Central memory CD8-positive, alpha-beta T cell (primary cell): ENCODE measurements around the gene MRPS23.

ENCODE experiments used
- ATAC-seq: fragments of 150-1000 bp; cut with Tn5 transposase; replicated peaks from 2 replicates; pipeline ENCODE4 v1.10.0; 2022; ENCODE audit warnings: mild to moderate bottlenecking, moderate FRiP score, moderate number of reproducible peaks; ENCODE audit not compliant: poor library complexity, severe bottlenecking; ENCODE audit errors: extremely low read depth
- DNase-seq, 2 donors: peaks; one replicate each; pipeline ENCODE4 v3.0.0; 2021; ENCODE audit warnings: low spot score in 2 of 2
- H3K27ac Mint-ChIP-seq: one replicate; pipeline ENCODE4 v1.8.0; 2022; ENCODE audit warnings: low read depth, mild to moderate bottlenecking, moderate library complexity, mixed read lengths
- H3K27me3 Mint-ChIP-seq: one replicate; pipeline ENCODE4 v1.8.0; 2022; ENCODE audit warnings: mixed read lengths
- H3K36me3 Mint-ChIP-seq: one replicate; pipeline ENCODE4 v1.8.0; 2022; ENCODE audit warnings: mild to moderate bottlenecking, moderate library complexity, mixed read lengths; ENCODE audit not compliant: insufficient read depth
- H3K4me1 Mint-ChIP-seq: one replicate; pipeline ENCODE4 v1.8.0; 2022; ENCODE audit warnings: mixed read lengths
- H3K4me3 Mint-ChIP-seq: one replicate; pipeline ENCODE4 v1.8.0; 2022; ENCODE audit warnings: mild to moderate bottlenecking, moderate library complexity, mixed read lengths
- H3K9me3 Mint-ChIP-seq: one replicate; pipeline ENCODE4 v1.8.0; 2022; ENCODE audit warnings: mixed read lengths

Gene MRPS23

DNA sequence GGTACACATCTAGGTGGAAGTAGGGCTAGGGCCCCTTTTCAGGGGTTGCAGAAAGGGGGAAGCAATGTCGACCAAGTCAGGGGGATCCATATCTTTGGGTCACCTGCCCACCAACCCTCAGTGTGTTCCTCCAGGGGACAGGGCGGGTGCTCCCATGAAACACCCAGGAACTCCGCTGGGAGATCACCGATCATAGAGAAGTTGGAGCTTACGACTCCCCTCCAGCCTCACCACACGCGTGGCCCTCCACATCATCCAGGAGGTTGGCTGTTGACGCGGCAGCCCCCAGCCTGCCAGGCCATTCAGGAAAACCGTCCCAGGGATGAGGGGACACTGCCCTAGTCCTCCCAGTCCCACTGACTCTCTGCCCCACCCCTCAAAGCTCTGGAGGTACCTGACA, 17.3 kb upstream of the MRPS23 start:
- DNase-seq (no peak), ATAC-seq (no peak)
- Mint-ChIP-seq H3K4me1 (no peaks in the 10 kb centered on the region), H3K27ac (no peak overlapping the region), H3K4me3 (no peak overlapping the region), H3K27me3 (peaks cover 43% of the 10 kb centered on the region), H3K36me3 (peaks cover 3% of the 10 kb centered on the region), H3K9me3 (no peaks in the 10 kb centered on the region)

DNA sequence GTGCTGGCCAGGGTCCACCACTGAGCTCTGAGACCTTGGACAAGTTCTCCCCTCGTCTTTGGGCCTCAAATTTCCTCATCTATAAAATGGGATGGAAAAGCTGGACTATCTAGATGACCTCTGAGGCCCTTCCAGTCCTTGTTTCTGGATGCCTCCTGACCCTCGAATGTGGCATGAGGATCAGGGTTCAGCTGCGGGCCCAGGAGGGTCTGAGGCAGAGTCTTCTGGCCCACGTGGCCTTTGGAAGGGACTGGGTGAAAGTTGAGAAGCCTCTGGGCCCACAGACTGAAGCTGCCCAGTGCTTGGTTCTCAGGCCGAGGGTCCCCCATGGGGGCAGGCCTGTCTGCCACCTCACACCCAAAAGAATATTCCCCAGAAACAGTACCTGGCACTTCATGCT, 16.9 kb upstream of the MRPS23 start:
- no peaks in the 10 kb centered on the region for H3K4me1 Mint-ChIP-seq
- H3K27ac Mint-ChIP-seq: no peak overlapping the region
- peaks cover 3% of the 10 kb centered on the region for H3K36me3 Mint-ChIP-seq
- H3K27me3 Mint-ChIP-seq: peaks cover 39% of the 10 kb centered on the region
- H3K4me3 Mint-ChIP-seq: no peak overlapping the region
- ATAC-seq (no peak), DNase-seq (no peak)
- no peaks in the 10 kb centered on the region for H3K9me3 Mint-ChIP-seq

DNA sequence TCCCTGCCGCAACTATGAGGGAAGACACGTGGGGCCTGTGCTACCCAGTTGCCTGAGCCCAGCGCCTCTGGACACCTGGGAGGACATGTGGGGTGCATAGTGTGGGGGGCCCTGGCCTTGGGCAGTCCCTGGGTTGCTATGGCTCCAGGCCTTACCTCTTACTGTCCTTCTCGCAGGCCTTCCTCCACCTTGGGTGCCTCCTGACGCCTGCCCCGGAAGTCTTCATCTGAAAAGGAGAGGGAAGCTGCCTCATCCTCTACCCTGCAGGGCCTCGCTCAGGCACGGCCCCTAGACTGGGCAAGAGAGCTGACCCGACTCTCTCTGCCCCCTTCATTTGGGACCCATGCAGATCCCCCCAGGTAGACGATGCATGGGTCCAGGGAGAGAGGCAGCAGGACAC, 16.5 kb upstream of the MRPS23 start:
- Mint-ChIP-seq H3K27me3 (peaks cover 39% of the 10 kb centered on the region), H3K9me3 (no peaks in the 10 kb centered on the region), H3K4me1 (peaks cover 2% of the 10 kb centered on the region), H3K36me3 (peaks cover 3% of the 10 kb centered on the region), H3K27ac (no peak overlapping the region), H3K4me3 (no peak overlapping the region)
- ATAC-seq (no peak), DNase-seq (no peak)

DNA sequence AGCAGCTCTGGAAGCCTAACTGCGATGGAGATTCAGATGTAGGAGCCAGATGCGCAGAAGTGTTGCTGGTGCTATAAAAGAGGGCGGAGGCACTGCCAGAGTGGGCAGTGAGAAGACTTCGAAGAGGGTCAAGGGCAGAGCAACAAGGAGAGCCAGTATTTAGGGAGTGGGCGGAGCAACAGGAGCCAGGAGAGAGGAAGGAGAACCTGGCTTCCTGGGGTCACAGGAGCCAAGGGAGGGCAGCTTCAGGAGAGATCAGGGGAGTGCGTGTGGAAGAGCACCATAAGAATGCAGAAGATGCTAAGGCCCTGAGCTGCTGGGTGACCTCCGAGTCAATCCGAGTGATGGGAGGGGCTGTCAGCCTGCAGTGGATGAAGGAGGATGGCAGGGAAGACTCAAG, 14.4 kb upstream of the MRPS23 start:
- ATAC-seq: no peak
- Mint-ChIP-seq H3K4me3 (no peak overlapping the region), H3K36me3 (peaks cover 4% of the 10 kb centered on the region), H3K9me3 (no peaks in the 10 kb centered on the region), H3K27ac (no peak overlapping the region), H3K4me1 (peaks cover 11% of the 10 kb centered on the region), H3K27me3 (peaks cover 39% of the 10 kb centered on the region)
- DNase-seq: no peak

DNA sequence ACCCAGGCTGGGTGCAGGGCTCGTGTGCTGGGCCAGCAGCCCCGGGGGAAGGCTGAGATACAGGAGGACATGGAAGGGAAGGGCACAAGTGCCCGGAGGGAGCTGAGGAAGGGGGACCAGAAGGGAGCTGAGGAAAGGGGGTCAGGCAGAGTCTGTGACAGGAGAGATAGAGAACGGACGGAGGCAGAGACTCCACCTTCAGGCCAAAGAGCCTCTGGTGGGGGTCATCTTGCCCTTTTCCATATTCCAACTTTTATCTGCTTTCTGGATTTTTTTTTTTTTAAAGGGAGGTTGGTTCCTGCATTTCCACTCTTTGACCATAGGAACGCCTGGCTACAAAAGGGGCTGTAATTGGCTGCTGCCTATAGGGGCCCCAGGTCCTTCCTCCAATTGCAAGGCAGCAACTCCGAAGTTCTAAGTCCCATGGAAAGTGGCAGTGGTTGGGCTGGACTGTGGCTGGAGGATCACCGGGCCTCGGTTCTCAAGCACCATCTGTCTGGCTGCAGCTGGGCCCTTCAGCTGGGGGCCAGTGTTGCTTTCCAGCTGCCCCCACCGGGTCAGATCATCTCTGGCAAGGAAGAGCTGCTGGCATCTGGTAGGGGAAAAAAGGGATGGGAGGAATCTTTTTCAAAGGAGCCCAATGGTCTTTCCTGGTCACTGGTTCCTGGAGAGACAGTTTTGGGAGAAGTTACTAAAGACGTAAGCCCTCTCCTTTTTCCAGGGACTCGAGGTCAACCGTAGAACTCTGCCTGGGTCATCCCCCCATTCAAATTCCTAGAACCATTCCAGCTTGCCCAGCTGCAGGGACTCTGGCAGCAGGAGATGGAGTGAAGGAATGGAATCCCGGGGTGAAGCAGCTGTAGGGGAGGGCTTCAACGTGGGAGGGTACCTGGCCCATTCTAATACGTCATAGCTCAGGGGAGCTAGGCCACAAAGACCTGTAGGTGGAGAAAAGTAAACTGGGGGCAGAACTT, 13.1 kb upstream of the MRPS23 start:
- Mint-ChIP-seq H3K27me3 (peaks cover 50% of the 10 kb centered on the region), H3K27ac (peak overlapping the region; percentile 55), H3K4me3 (no peak overlapping the region)

DNA sequence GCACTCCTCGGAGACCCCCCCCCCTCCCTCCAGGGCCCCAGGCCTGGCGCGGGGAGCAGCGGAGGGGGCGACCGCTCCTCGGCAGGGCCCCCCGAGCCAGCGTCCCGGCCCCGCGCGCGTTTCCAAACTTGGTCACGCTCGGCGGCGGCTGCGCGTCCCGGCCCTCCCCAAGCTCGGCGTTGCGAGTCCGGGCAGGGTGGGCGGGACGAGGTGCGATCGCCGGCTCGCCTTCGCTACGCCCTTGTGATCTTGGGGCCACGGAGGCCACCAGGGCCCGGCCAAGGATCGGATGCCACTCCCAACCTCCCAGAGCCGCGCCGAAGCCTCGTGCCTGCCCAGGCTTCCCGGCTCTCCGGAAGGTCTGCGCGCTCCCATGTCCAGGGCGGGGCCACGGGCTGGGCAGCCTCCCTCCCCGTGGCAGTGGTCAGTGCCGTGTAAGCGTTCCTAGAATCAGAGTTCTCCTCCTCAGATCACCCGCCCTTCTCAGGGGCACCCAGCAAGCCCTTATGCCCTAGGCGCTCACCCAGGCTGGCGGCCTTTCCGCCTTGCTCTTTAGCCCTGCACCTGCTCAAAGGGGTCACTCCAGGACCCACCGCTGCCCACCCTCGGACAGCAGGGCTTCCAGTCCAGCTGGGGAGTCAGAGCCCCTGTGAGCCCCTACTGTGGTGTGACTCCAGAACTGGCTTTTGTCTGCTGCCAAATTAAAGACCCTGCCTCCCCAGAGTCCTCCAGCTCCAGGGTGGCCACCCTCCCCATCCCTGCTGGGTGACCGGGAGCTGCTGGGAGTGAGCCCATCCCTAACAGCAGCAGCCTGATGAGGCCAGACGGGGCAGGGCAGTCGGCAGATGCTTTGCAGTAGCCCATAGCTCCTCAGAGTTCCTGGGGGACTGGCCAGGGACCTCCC, 12.2 kb upstream of the MRPS23 start:
- peak overlapping the region; percentile 55 for H3K27ac Mint-ChIP-seq
- no peak overlapping the region for H3K4me3 Mint-ChIP-seq
- peaks cover 11% of the 10 kb centered on the region for H3K4me1 Mint-ChIP-seq
- H3K9me3 Mint-ChIP-seq: no peaks in the 10 kb centered on the region
- DNase-seq (no peak), ATAC-seq (no peak)
- peaks cover 5% of the 10 kb centered on the region for H3K36me3 Mint-ChIP-seq
- peaks cover 50% of the 10 kb centered on the region for H3K27me3 Mint-ChIP-seq

More for the DNA sequence above, 13.1 kb upstream of the MRPS23 start:
- Mint-ChIP-seq H3K36me3 (peaks cover 5% of the 10 kb centered on the region), H3K9me3 (no peaks in the 10 kb centered on the region), H3K4me1 (peaks cover 11% of the 10 kb centered on the region)
- ATAC-seq (no peak), DNase-seq (no peak)

DNA sequence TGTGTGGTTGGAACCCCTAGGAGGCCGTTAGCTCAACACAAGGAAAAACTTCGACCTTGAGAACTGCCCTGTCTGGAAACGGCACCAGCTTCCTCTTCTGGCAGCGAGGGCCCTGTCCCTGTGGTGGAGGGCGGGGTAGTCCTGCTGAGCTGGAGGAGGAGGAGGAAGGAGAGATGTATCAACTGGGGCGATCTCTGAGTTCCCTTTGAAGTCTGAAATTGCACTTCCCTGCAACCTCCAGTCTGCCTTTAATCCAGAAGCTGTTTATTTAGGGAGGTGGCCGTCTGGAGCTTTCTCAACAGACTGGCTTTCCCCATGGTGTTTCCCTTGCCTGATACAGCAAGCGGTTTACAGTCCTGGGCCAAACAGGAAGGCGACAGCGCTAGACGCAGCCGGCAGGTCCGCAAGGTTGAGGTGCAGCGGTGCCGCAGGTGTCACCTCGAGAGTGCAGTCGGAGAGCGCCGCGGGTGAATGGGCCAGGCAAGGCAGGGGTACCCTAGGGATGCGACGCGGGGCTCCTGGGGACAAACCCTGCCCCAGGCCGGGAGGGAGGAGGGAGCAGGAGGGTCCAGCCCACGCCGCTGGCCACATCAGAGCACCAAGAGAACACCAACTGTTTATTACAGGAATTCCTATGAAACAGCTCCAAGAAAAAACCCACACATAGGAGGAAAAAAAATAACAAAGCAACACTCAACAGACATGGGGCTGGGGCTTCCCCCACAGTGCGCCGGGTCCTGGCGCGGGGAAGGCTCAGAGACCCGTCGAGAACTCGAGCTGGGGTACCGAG, 11.4 kb upstream of the MRPS23 start:
- ATAC-seq (peak; percentile 88), DNase-seq (peak; percentile 21 to 33)
- Mint-ChIP-seq H3K27ac (peak overlapping the region; percentile 76), H3K4me3 (peak overlapping the region; percentile 74), H3K9me3 (no peaks in the 10 kb centered on the region), H3K4me1 (peaks cover 11% of the 10 kb centered on the region), H3K36me3 (peaks cover 5% of the 10 kb centered on the region), H3K27me3 (peaks cover 50% of the 10 kb centered on the region)

DNA sequence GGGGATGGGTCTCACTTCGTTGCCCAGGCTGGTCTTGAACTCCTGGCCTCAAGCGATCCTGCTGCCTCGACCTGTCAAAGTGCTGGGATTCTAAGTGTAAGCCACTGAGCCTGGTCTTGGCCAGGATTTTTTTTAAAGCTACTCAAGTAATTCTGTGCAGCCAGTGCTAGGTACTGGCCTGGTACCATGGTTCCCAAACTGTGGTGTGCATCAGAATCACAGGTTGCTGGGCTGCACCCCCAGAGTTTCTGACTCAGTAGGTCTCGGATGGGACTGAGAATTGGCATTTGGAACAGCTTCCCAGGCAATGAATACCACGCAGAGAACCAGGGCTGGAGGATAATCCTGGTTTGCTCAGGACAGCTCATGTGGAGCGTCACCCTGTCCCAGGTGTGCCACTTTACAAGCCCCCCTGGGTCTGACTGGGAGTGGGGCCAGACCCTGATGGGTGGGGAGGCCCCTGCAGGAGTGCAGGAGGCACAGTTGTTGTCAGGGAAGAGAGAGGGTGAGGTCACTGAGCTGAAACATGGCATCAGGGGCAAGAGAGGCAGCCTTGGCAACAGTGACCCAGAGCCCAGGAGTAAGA, 10.7 kb upstream of the MRPS23 start:
- Mint-ChIP-seq H3K4me3 (peak overlapping the region; percentile 74), H3K27ac (peak overlapping the region; percentile 76), H3K27me3 (peaks cover 50% of the 10 kb centered on the region), H3K4me1 (peaks cover 11% of the 10 kb centered on the region), H3K36me3 (peaks cover 5% of the 10 kb centered on the region), H3K9me3 (no peaks in the 10 kb centered on the region)
- ATAC-seq: no peak
- DNase-seq: no peak

DNA sequence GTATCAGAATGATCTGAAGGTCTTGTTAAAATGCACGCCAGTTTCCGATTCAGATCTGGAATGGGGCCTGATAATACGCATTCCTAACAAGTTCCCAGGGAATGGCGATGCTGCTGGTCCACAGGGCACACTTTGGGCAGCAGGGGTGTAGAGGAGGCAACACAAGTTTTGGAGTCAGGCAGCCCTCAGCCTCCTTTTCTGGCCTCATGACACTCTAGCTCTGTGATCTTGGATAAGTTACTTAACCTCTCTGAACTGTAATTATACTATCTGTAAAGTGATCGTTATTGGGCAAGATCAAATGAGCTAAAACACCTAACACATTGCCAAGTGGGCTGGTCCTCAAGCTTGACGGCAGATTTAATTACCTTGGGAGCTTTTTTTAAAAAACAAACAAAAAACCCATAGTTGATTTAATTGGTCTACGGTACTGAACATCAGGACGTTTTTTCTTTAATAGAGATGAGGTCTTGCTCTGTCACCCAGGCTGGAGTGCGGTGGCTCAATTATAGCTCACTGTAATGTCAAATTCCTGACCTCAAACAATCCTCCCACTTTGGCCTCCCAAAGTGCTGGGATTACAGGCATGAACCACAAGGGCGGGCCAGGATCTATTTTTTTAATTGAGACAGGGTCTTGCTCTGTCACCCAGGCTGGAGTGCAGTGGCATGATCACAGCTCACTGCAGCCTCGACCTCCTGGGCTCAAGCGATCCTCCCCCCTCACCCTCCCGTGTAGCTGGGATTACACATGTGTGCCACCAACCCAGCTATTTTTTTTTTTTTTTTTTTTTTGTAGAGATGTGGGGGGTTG, 10.0 kb upstream of the MRPS23 start:
- Mint-ChIP-seq H3K36me3 (peaks cover 5% of the 10 kb centered on the region), H3K9me3 (no peaks in the 10 kb centered on the region), H3K27ac (no peak overlapping the region), H3K4me3 (no peak overlapping the region), H3K27me3 (peaks cover 50% of the 10 kb centered on the region), H3K4me1 (peaks cover 11% of the 10 kb centered on the region)
- DNase-seq (no peak), ATAC-seq (no peak)

DNA sequence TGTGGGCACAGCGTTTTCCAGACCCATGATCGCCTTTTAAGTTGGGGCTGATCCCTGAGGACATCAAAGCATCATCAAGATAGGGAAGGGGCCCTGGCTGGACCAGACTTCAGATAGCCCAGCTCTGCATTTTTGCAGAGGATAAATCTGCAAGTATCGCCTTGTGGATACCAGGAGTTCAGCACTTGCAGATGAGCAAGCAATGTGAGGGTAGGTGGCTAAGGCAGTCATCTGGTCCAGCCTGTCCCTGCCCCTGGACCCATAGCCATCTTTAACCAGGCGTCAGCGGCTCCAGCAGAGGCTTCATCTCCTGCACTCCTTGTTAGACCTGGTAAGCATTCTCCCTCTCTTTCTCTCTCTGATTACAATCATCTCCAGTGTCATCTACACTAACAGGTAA, 9.0 kb upstream of the MRPS23 start:
- Mint-ChIP-seq H3K4me1 (peaks cover 11% of the 10 kb centered on the region), H3K4me3 (no peak overlapping the region), H3K9me3 (no peaks in the 10 kb centered on the region), H3K27me3 (peaks cover 44% of the 10 kb centered on the region), H3K36me3 (peaks cover 5% of the 10 kb centered on the region), H3K27ac (no peak overlapping the region)
- ATAC-seq (no peak), DNase-seq (no peak)

DNA sequence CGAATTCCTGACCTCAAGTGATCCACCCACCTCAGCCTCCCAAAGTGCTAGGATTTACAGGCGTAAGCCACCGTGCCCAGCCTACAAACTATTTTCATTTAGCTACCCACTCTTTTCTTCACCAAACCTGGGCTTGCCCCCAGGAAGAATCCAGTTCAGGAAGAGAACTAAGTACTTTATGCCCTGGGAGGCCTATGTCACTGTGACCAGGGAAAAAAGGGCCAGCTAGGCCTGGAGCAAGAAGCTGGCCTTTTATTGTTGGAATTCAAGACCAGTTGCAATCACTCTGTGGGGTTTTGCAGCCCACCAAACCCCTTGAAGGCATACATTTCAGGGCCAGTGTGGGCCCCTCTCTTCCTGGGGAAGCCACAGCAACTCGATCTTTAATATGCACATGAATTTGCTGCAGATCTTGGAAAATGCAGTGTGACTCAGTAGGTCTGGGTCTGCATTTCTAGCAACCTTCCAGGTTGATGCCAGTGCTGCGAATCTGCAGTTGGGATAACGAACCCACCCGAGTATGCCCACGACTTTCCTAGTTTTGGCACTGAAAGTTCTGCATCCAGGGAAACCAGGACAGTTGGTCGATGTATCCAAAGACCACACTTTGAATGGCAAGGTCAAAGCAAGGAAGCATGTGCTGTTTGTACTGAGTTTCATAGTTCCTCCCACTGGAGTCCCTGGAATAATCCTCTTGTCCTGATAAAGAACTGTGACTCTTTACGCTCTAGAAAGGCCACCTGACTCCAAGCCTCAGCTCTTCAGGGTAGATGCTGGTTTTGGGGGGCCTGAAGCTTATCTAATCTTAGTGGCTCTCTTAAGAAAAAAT, 7.2 kb upstream of the MRPS23 start:
- Mint-ChIP-seq H3K36me3 (peaks cover 4% of the 10 kb centered on the region), H3K4me3 (no peak overlapping the region), H3K27me3 (peaks cover 27% of the 10 kb centered on the region), H3K4me1 (peaks cover 11% of the 10 kb centered on the region), H3K9me3 (no peaks in the 10 kb centered on the region), H3K27ac (no peak overlapping the region)
- ATAC-seq (no peak), DNase-seq (no peak)
